SK-N-SH treated with all-trans-retinoic acid at 6 μM for 48 hours (cell line): ENCODE measurements around the gene CACNA2D3.

ENCODE experiments used
- ATAC-seq: fragments of 200-7000 bp; cut with Tn5 transposase; 3 replicates; pipeline ENCODE4 v1.9.1; 2020; ENCODE audit warnings: mild to moderate bottlenecking, moderate library complexity
- BACH2 ChIP-seq: fragments of 250-450 bp; sonication (Bioruptor Pico); IDR thresholded peaks from 2 replicates; pipeline ENCODE4 v1.9.0; 2021; ENCODE audit warnings: mild to moderate bottlenecking, borderline replicate concordance
- CREB5 ChIP-seq: fragments of 250-450 bp; sonication (Bioruptor Pico); IDR thresholded peaks from 2 replicates; pipeline ENCODE4 v1.5.1; 2020; ENCODE audit warnings: low read depth, mild to moderate bottlenecking, moderate library complexity
- CSDC2 ChIP-seq: fragments of 250-450 bp; sonication (Bioruptor Pico); IDR thresholded peaks from 2 replicates; pipeline ENCODE4 v1.5.0; 2020; ENCODE audit warnings: mild to moderate bottlenecking, moderate library complexity
- ESRRG ChIP-seq: fragments of 250-450 bp; sonication (Bioruptor Pico); IDR thresholded peaks from 2 replicates; pipeline ENCODE4 v1.6.1; 2021; ENCODE audit warnings: mild to moderate bottlenecking
- GLIS3 ChIP-seq: fragments of 250-450 bp; sonication (Bioruptor Pico); IDR thresholded peaks from 2 replicates; pipeline ENCODE4 v1.5.0; 2020; ENCODE audit warnings: mild to moderate bottlenecking, moderate library complexity
- ISL1 ChIP-seq: fragments of 250-450 bp; sonication (Bioruptor Pico); IDR thresholded peaks from 2 replicates; pipeline ENCODE4 v2.1.2; 2022; ENCODE audit warnings: mild to moderate bottlenecking, moderate library complexity
- OSR1 ChIP-seq: fragments of 250-450 bp; sonication (Bioruptor Pico); IDR thresholded peaks from 2 replicates; pipeline ENCODE4 v1.8.0; 2022; ENCODE audit warnings: moderate library complexity, mild to moderate bottlenecking, inconsistent platforms
- PPARA ChIP-seq: fragments of 250-450 bp; sonication (Bioruptor Pico); IDR thresholded peaks from 2 replicates; pipeline ENCODE4 v1.5.0; 2020; ENCODE audit warnings: mild to moderate bottlenecking, borderline replicate concordance
- SNAI2 ChIP-seq: fragments of 250-450 bp; sonication (Bioruptor Pico); IDR thresholded peaks from 2 replicates; pipeline ENCODE4 v1.5.0; 2020; ENCODE audit warnings: mild to moderate bottlenecking, moderate library complexity
- TCF4 ChIP-seq: fragments of 250-450 bp; sonication (Bioruptor Pico); IDR thresholded peaks from 2 replicates; pipeline ENCODE4 v1.8.0; 2021; ENCODE audit warnings: mild to moderate bottlenecking, moderate library complexity, borderline replicate concordance
- TOX ChIP-seq: fragments of 250-450 bp; sonication (Bioruptor Pico); IDR thresholded peaks from 2 replicates; pipeline ENCODE4 v1.8.0; 2021; ENCODE audit warnings: mild to moderate bottlenecking, moderate library complexity, borderline replicate concordance
- ZC3H10 ChIP-seq: fragments of 250-450 bp; sonication (Bioruptor Pico); IDR thresholded peaks from 2 replicates; pipeline ENCODE4 v1.5.1; 2021; ENCODE audit warnings: mild to moderate bottlenecking, moderate library complexity
- ZFP3 ChIP-seq: fragments of 250-450 bp; sonication (Bioruptor Pico); IDR thresholded peaks from 2 replicates; pipeline ENCODE4 v1.5.0; 2020; ENCODE audit warnings: mild to moderate bottlenecking, moderate library complexity
- ZFP30 ChIP-seq: fragments of 450-650 bp; formaldehyde crosslinking; IDR thresholded peaks from 2 replicates; pipeline ENCODE4 v1.5.0; 2022; ENCODE audit warnings: mild to moderate bottlenecking, moderate library complexity
- ZNF565 ChIP-seq: fragments of 450-650 bp; formaldehyde crosslinking; conservative IDR thresholded peaks from 2 replicates; pipeline ENCODE4 v1.5.0; 2020; ENCODE audit warnings: low read depth, mild to moderate bottlenecking, moderate library complexity
- ZNF70 ChIP-seq: fragments of 450-650 bp; formaldehyde crosslinking; IDR thresholded peaks from 2 replicates; pipeline ENCODE4 v1.5.0; 2020; ENCODE audit warnings: mild to moderate bottlenecking, moderate library complexity
- ZNF8 ChIP-seq: fragments of 450-650 bp; formaldehyde crosslinking; IDR thresholded peaks from 2 replicates; pipeline ENCODE4 v1.5.0; 2020; ENCODE audit warnings: mild to moderate bottlenecking, moderate library complexity
- TF ChIP-seq, protein P1 (sequence below): fragments of 250-450 bp; sonication (Bioruptor Pico); IDR thresholded peaks from 2 replicates; pipeline ENCODE4 v1.8.0; 2020; ENCODE audit warnings: mild to moderate bottlenecking, moderate library complexity, borderline replicate concordance
- TF ChIP-seq, protein P2 (sequence below): fragments of 250-450 bp; sonication (Bioruptor Pico); IDR thresholded peaks from 2 replicates; pipeline ENCODE4 v1.8.0; 2021; ENCODE audit warnings: low read depth, mild to moderate bottlenecking, moderate library complexity, borderline replicate concordance
- TF ChIP-seq, protein P3 (sequence below): fragments of 250-450 bp; sonication (Bioruptor Pico); IDR thresholded peaks from 2 replicates; pipeline ENCODE4 v1.5.1; 2021; ENCODE audit warnings: mild to moderate bottlenecking, moderate library complexity
- TF ChIP-seq, protein P4 (sequence below): fragments of 250-450 bp; sonication (Bioruptor Pico); IDR thresholded peaks from 2 replicates; pipeline ENCODE4 v1.5.0; 2020; ENCODE audit warnings: mild to moderate bottlenecking, moderate library complexity

Gene CACNA2D3

GRCh38 chr3:54949491-54950044 is 827.2 kb downstream of the CACNA2D3 start (continued):
- TF ChIP-seq TCF4 (CRISPR knock-in tag) (no peak), ZFP30 (CRISPR knock-in tag) (no peak), CSDC2 (no peak), GLIS3 (CRISPR knock-in tag) (no peak)
- TF ChIP-seq, protein P1, sequence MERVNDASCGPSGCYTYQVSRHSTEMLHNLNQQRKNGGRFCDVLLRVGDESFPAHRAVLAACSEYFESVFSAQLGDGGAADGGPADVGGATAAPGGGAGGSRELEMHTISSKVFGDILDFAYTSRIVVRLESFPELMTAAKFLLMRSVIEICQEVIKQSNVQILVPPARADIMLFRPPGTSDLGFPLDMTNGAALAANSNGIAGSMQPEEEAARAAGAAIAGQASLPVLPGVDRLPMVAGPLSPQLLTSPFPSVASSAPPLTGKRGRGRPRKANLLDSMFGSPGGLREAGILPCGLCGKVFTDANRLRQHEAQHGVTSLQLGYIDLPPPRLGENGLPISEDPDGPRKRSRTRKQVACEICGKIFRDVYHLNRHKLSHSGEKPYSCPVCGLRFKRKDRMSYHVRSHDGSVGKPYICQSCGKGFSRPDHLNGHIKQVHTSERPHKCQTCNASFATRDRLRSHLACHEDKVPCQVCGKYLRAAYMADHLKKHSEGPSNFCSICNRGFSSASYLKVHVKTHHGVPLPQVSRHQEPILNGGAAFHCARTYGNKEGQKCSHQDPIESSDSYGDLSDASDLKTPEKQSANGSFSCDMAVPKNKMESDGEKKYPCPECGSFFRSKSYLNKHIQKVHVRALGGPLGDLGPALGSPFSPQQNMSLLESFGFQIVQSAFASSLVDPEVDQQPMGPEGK (CRISPR knock-in tag), result no peak

- no peak for ATAC-seq
- TF ChIP-seq BACH2 (CRISPR knock-in tag) (no peak), ZNF8 (CRISPR knock-in tag) (no peak), ISL1 (CRISPR knock-in tag) (no peak), SNAI2 (CRISPR knock-in tag) (no peak), GLIS3 (CRISPR knock-in tag) (no peak), ZNF565 (CRISPR knock-in tag) (no peak), OSR1 (CRISPR knock-in tag) (no peak), ZC3H10 (CRISPR knock-in tag) (no peak), ZFP3 (CRISPR knock-in tag) (no peak), CREB5 (CRISPR knock-in tag) (no peak), PPARA (CRISPR knock-in tag) (no peak), ZNF70 (CRISPR knock-in tag) (no peak), ESRRG (CRISPR knock-in tag) (no peak)
- TF ChIP-seq, protein P2, sequence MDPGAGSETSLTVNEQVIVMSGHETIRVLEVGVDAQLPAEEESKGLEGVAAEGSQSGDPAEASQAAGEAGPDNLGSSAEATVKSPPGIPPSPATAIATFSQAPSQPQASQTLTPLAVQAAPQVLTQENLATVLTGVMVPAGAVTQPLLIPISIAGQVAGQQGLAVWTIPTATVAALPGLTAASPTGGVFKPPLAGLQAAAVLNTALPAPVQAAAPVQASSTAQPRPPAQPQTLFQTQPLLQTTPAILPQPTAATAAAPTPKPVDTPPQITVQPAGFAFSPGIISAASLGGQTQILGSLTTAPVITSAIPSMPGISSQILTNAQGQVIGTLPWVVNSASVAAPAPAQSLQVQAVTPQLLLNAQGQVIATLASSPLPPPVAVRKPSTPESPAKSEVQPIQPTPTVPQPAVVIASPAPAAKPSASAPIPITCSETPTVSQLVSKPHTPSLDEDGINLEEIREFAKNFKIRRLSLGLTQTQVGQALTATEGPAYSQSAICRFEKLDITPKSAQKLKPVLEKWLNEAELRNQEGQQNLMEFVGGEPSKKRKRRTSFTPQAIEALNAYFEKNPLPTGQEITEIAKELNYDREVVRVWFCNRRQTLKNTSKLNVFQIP (CRISPR knock-in tag), result no peak
- TF ChIP-seq, protein P3, sequence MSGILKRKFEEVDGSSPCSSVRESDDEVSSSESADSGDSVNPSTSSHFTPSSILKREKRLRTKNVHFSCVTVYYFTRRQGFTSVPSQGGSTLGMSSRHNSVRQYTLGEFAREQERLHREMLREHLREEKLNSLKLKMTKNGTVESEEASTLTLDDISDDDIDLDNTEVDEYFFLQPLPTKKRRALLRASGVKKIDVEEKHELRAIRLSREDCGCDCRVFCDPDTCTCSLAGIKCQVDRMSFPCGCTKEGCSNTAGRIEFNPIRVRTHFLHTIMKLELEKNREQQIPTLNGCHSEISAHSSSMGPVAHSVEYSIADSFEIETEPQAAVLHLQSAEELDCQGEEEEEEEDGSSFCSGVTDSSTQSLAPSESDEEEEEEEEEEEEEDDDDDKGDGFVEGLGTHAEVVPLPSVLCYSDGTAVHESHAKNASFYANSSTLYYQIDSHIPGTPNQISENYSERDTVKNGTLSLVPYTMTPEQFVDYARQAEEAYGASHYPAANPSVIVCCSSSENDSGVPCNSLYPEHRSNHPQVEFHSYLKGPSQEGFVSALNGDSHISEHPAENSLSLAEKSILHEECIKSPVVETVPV (CRISPR knock-in tag), result no peak
Measured at GRCh38 chr3:54950391-54951003, 828.1 kb downstream of the CACNA2D3 start.

- peak; percentile 95 for ATAC-seq
- TF ChIP-seq ZFP30 (CRISPR knock-in tag), result no peak
- TF ChIP-seq, protein P2 (CRISPR knock-in tag), result no peak
- TF ChIP-seq, protein P4, sequence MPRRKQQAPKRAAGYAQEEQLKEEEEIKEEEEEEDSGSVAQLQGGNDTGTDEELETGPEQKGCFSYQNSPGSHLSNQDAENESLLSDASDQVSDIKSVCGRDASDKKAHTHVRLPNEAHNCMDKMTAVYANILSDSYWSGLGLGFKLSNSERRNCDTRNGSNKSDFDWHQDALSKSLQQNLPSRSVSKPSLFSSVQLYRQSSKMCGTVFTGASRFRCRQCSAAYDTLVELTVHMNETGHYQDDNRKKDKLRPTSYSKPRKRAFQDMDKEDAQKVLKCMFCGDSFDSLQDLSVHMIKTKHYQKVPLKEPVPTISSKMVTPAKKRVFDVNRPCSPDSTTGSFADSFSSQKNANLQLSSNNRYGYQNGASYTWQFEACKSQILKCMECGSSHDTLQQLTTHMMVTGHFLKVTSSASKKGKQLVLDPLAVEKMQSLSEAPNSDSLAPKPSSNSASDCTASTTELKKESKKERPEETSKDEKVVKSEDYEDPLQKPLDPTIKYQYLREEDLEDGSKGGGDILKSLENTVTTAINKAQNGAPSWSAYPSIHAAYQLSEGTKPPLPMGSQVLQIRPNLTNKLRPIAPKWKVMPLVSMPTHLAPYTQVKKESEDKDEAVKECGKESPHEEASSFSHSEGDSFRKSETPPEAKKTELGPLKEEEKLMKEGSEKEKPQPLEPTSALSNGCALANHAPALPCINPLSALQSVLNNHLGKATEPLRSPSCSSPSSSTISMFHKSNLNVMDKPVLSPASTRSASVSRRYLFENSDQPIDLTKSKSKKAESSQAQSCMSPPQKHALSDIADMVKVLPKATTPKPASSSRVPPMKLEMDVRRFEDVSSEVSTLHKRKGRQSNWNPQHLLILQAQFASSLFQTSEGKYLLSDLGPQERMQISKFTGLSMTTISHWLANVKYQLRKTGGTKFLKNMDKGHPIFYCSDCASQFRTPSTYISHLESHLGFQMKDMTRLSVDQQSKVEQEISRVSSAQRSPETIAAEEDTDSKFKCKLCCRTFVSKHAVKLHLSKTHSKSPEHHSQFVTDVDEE (CRISPR knock-in tag), result no peak
- no peak for TF ChIP-seq ISL1 (CRISPR knock-in tag)
- no peak for TF ChIP-seq BACH2 (CRISPR knock-in tag)
- TF ChIP-seq, protein P1 (CRISPR knock-in tag), result no peak
- no peak for TF ChIP-seq ZFP3 (CRISPR knock-in tag)
- TF ChIP-seq, protein P3 (CRISPR knock-in tag), result no peak
- TF ChIP-seq TOX (CRISPR knock-in tag), result no peak
- no peak for TF ChIP-seq OSR1 (CRISPR knock-in tag)
- no peak for TF ChIP-seq ZC3H10 (CRISPR knock-in tag)
Measured at GRCh38 chr3:54951405-54951804, 829.1 kb downstream of the CACNA2D3 start.
